ENCODE data around the gene IL1RL1.

- no peak for TF ChIP-seq CTCF (IDR thresholded peaks at IDR 0.05; ENCODE audit: low read depth, low read length)
- no peak for TF ChIP-seq POLR2A (IDR thresholded peaks at IDR 0.05; ENCODE audit: extremely low read depth, insufficient read length)
- TF ChIP-seq MAX (IDR thresholded peaks at IDR 0.05; ENCODE audit: low read depth, low read length): no peak
- no peak for TF ChIP-seq MYC (IDR thresholded peaks at IDR 0.05; ENCODE audit: low read depth, low read length)
These were observed 85.8 kb downstream of the IL1RL1 start for GRCh38 chr2:102397209-102397608.
